Uterus (tissue), 2 donors: ENCODE measurements around the gene RGS6.

Source experiments
- POLR2A ChIP-seq, 2 donors: fragments of 450-650 bp; IDR thresholded peaks; one replicate each; pipeline ENCODE4 v1.6.1; 2016; ENCODE audit warnings: antibody characterized with exemption in 2 of 2, mild to moderate bottlenecking in 1 of 2, moderate library complexity in 1 of 2
- TF ChIP-seq, protein P1 (sequence below), 4 experiments: fragments of 200-600 bp in 2 of 4; fragments of 450-650 bp in 2 of 4; sonication (generic) in 2 of 4; IDR thresholded peaks; one replicate each; pipeline ENCODE4 v1.5.1; 2016 to 2019; ENCODE audit warnings: antibody characterized with exemption in 4 of 4, mild to moderate bottlenecking in 2 of 4, moderate library complexity in 1 of 4

GRCh38 chr14:72476657-72477499 lies 544.6 kb downstream of the RGS6 start:
- TF ChIP-seq, protein P1, sequence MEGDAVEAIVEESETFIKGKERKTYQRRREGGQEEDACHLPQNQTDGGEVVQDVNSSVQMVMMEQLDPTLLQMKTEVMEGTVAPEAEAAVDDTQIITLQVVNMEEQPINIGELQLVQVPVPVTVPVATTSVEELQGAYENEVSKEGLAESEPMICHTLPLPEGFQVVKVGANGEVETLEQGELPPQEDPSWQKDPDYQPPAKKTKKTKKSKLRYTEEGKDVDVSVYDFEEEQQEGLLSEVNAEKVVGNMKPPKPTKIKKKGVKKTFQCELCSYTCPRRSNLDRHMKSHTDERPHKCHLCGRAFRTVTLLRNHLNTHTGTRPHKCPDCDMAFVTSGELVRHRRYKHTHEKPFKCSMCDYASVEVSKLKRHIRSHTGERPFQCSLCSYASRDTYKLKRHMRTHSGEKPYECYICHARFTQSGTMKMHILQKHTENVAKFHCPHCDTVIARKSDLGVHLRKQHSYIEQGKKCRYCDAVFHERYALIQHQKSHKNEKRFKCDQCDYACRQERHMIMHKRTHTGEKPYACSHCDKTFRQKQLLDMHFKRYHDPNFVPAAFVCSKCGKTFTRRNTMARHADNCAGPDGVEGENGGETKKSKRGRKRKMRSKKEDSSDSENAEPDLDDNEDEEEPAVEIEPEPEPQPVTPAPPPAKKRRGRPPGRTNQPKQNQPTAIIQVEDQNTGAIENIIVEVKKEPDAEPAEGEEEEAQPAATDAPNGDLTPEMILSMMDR (IDR thresholded peaks at IDR 0.05), result no peak
- TF ChIP-seq POLR2A (IDR thresholded peaks at IDR 0.05), result no peak
